ENCODE results near the gene C1orf216. TPM values are rescaled to one million over a fixed set of nuclear protein-coding genes. Genes with fewer than 3 reads are reported as not detected.

Gene C1orf216
- total and polyA plus RNA-seq, 10 of the 15 experiments (the other 5 are each of a cell fraction or from before 2014, with no cell fraction given), result 2.9 to 17.2 (median 11.3) TPM

GRCh38 chr1:35727434-35728040 lies 8.9 kb upstream of the C1orf216 start:
- in situ Hi-C loops (cut with MboI), result loop anchor here (5.0 kb wide), 1 partner anchor 95 kb away; no protein-coding TSS in a partner anchor
- ChIA-PET SMC1A (ENCODE audit: uncharacterized antibody, unreplicated experiment) (interaction anchor here (0.6 to 5.0 kb wide), 19 partner anchors 10 to 512 kb away, joined by 3 to 47 read pairs (median 3); partner anchors contain the start of gene CLSPN), POLR2A (interaction anchor here (0.6 to 1.1 kb wide), 3 partner anchors 11 to 879 kb away, joined by 3 to 5 read pairs (median 4); no protein-coding TSS in a partner anchor), RAD21 (ENCODE audit: unreplicated experiment) (interaction anchor here (0.6 to 2.6 kb wide), 10 partner anchors 10 to 277 kb away, joined by 3 to 19 read pairs (median 4); partner anchors contain the start of gene CLSPN), CTCF (interaction anchor here (0.6 to 7.5 kb wide), 34 partner anchors 9 to 312 kb away, joined by 3 to 109 read pairs (median 4); partner anchors contain the start of genes C1orf216, CLSPN, NCDN and TFAP2E)
- no peak for ATAC-seq
- Histone ChIP-seq H3K27me3 (replicated peaks in 1 of 2; ENCODE audit: control insufficient read depth in 2 of 2, insufficient read depth in 2 of 2, low read length in 1 of 2) (no peaks in the 10 kb centered on the region), H3K4me3 (no peak overlapping the region), H2AFZ (ENCODE audit: control insufficient read depth, low read depth, low read length) (no peak overlapping the region), H3K27ac (ENCODE audit: control insufficient read depth, insufficient read depth) (no peak overlapping the region), H3K36me3 (ENCODE audit: control insufficient read depth in 2 of 2, insufficient read depth in 2 of 2, low read length in 1 of 2) (peaks cover 0 to 2% of the 10 kb centered on the region in 2 experiments; a peak in 2 of 4 replicates), H4K20me1 (ENCODE audit: control insufficient read depth, insufficient read depth) (no peaks in the 10 kb centered on the region), H3K9ac (ENCODE audit: control insufficient read depth, insufficient read depth, low read length) (no peak overlapping the region), H3K4me2 (ENCODE audit: control insufficient read depth, insufficient read depth) (no peak overlapping the region), H3K79me2 (ENCODE audit: control insufficient read depth, insufficient read depth, low read length) (no peaks in the 10 kb centered on the region), H3K9me3 (replicated peaks; ENCODE audit: control insufficient read depth, insufficient read depth, low read length) (no peaks in the 10 kb centered on the region), H3K4me1 (ENCODE audit: control insufficient read depth, insufficient read depth, low read length) (no peaks in the 10 kb centered on the region)
- 92% methylated on average over 4 of the region's 4 CpGs for WGBS (ENCODE audit: insufficient coverage, insufficient replicate concordance, low lambda C conversion rate, missing lambda C conversion rate)
- TF ChIP-seq, protein P1, sequence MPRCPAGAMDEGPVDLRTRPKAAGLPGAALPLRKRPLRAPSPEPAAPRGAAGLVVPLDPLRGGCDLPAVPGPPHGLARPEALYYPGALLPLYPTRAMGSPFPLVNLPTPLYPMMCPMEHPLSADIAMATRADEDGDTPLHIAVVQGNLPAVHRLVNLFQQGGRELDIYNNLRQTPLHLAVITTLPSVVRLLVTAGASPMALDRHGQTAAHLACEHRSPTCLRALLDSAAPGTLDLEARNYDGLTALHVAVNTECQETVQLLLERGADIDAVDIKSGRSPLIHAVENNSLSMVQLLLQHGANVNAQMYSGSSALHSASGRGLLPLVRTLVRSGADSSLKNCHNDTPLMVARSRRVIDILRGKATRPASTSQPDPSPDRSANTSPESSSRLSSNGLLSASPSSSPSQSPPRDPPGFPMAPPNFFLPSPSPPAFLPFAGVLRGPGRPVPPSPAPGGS (IDR thresholded peaks at IDR 0.05; ENCODE audit: borderline replicate concordance, insufficient read depth, low read depth, low read length, poor library complexity, severe bottlenecking), result no peak
- TF ChIP-seq SUPT20H (IDR thresholded peaks at IDR 0.05; ENCODE audit: borderline replicate concordance, control insufficient read depth, low read depth, low read length), result no peak
- no peak for TF ChIP-seq ESRRA (IDR thresholded peaks at IDR 0.05; ENCODE audit: low read length)
- DNase-seq (ENCODE audit: low read depth, low spot score), result no peak
- FAIRE-seq, result no peak
- intact Hi-C loops (cut with micrococcal nuclease; ENCODE audit: unreplicated experiment), result loop anchor here (1.0 kb wide), 1 partner anchor 158 kb away; no protein-coding TSS in a partner anchor
- BruUV-seq (replicated peaks), result no TSS peak
